GM23338 (cell line): ENCODE results near the gene TSBP1. TPM values are rescaled to one million over a fixed set of nuclear protein-coding genes. Genes with fewer than 3 reads are reported as not detected.

ENCODE experiments used
- ATAC-seq: fragments of 200-7000 bp; cut with Tn5 transposase; 3 replicates; pipeline ENCODE4 v1.9.1; 2020
- DNase-seq: peaks from one replicate; pipeline ENCODE4 v3.0.0-alpha.2; 2015; ENCODE audit warnings: low spot score
- H2AFZ ChIP-seq: fragments of 200-600 bp; sonication (generic); 2 replicates; pipeline ENCODE4 v1.8.0; 2016; ENCODE audit warnings: antibody characterized with exemption, mild to moderate bottlenecking, moderate library complexity
- H3F3A ChIP-seq: fragments of 200-600 bp; sonication (generic); replicated peaks from 2 replicates; pipeline ENCODE4 v1.8.0; 2017; ENCODE audit warnings: antibody characterized with exemption, mixed run types, low read depth
- H3K27ac ChIP-seq: fragments of 200-600 bp; sonication (generic); 2 replicates; pipeline ENCODE4 v1.6.1; 2016; ENCODE audit warnings: low read depth
- H3K27me3 ChIP-seq: fragments of 200-600 bp; sonication (generic); 2 replicates; pipeline ENCODE4 v1.8.0; 2016; ENCODE audit warnings: mild to moderate bottlenecking, mixed run types, moderate library complexity; ENCODE audit not compliant: insufficient read depth
- H3K36me3 ChIP-seq: fragments of 200-600 bp; sonication (generic); 2 replicates; pipeline ENCODE4 v1.8.0; 2016; ENCODE audit warnings: mild to moderate bottlenecking; ENCODE audit not compliant: insufficient read depth
- H3K4me1 ChIP-seq: fragments of 200-600 bp; sonication (generic); 2 replicates; pipeline ENCODE4 v1.8.0; 2016; ENCODE audit warnings: mild to moderate bottlenecking, moderate library complexity; ENCODE audit not compliant: insufficient read depth
- H3K4me2 ChIP-seq: fragments of 200-600 bp; sonication (generic); 2 replicates; pipeline ENCODE4 v1.7.1; 2017; ENCODE audit warnings: mixed run types
- H3K4me3 ChIP-seq: fragments of 200-600 bp; sonication (generic); 2 replicates; pipeline ENCODE4 v1.6.1; 2016; ENCODE audit warnings: mixed run types
- H3K79me2 ChIP-seq: fragments of 200-600 bp; sonication (generic); replicated peaks from 2 replicates; pipeline ENCODE4 v1.8.0; 2017; ENCODE audit warnings: mild to moderate bottlenecking; ENCODE audit not compliant: insufficient read depth
- H3K9me2 ChIP-seq: fragments of 200-600 bp; sonication (generic); 2 replicates; pipeline ENCODE4 v1.8.0; 2017; ENCODE audit not compliant: insufficient read depth
- H4K20me1 ChIP-seq: fragments of 200-600 bp; sonication (generic); replicated peaks from 2 replicates; pipeline ENCODE4 v1.8.0; 2017; ENCODE audit warnings: mild to moderate bottlenecking; ENCODE audit not compliant: insufficient read depth
- H3K27ac Mint-ChIP-seq: 2 replicates; pipeline ENCODE4 v1.8.0; 2020; ENCODE audit warnings: inconsistent platforms, mild to moderate bottlenecking, moderate library complexity, mixed read lengths
- H3K27me3 Mint-ChIP-seq: 3 replicates; pipeline ENCODE4 v1.8.0; 2022; ENCODE audit warnings: low read depth, mild to moderate bottlenecking, moderate library complexity, mixed read lengths, inconsistent platforms; ENCODE audit not compliant: insufficient read depth, poor library complexity
- H3K36me3 Mint-ChIP-seq: 3 replicates; pipeline ENCODE4 v1.8.0; 2021; ENCODE audit warnings: low read depth, mild to moderate bottlenecking, inconsistent platforms, moderate library complexity, mixed read lengths
- H3K4me1 Mint-ChIP-seq: 3 replicates; pipeline ENCODE4 v1.8.0; 2020; ENCODE audit warnings: mild to moderate bottlenecking, inconsistent platforms, mixed read lengths
- H3K4me3 Mint-ChIP-seq: 3 replicates; pipeline ENCODE4 v1.8.0; 2021; ENCODE audit warnings: moderate library complexity, mild to moderate bottlenecking, inconsistent platforms, mixed read lengths
- H3K9me3 Mint-ChIP-seq: 3 replicates; pipeline ENCODE4 v1.8.0; 2020; ENCODE audit warnings: moderate library complexity, mild to moderate bottlenecking, inconsistent platforms, mixed read lengths
- EZH2 ChIP-seq: fragments of 200-600 bp; sonication (generic); IDR thresholded peaks from one replicate; pipeline ENCODE4 v1.8.0; 2017; ENCODE audit warnings: antibody characterized with exemption, mild to moderate bottlenecking, low read depth; ENCODE audit not compliant: unreplicated experiment
- EZH2phosphoT487 ChIP-seq: fragments of 200-600 bp; sonication (generic); IDR thresholded peaks from one replicate; pipeline ENCODE4 v1.8.1; 2018; ENCODE audit warnings: antibody characterized with exemption; ENCODE audit not compliant: unreplicated experiment
- NANOG ChIP-seq: IDR thresholded peaks from 2 replicates; pipeline ENCODE4 v1.6.1; 2016; ENCODE audit warnings: antibody characterized with exemption, borderline replicate concordance
- POLR2AphosphoS5 ChIP-seq: IDR thresholded peaks from 2 replicates; pipeline ENCODE4 v1.6.1; 2016; ENCODE audit warnings: antibody characterized with exemption, low read depth
- ZNF114 ChIP-seq: fragments of 250-450 bp; sonication (Bioruptor Pico); IDR thresholded peaks from 2 replicates; pipeline ENCODE4 v1.5.0; 2020; ENCODE audit warnings: mild to moderate bottlenecking, moderate library complexity
- ZNF331 ChIP-seq: fragments of 250-450 bp; sonication (Bioruptor Pico); IDR thresholded peaks from 2 replicates; pipeline ENCODE4 v1.5.0; 2020; ENCODE audit warnings: low read depth, mild to moderate bottlenecking, moderate library complexity
- polyA plus RNA-seq: library from polyadenylated mRNA; unstranded; fragments of >200 nt; fragmentation: Nextera tagmentation; extraction: Ambion mirVana; gene quantifications from 2 replicates; pipeline ENCODE4 v1.2.1, GENCODE V29; 2016
- total RNA-seq: library from RNA; depleted of rRNA; stranded (reverse); fragments of >200 nt; shearing (Covaris generic); gene quantifications from 2 replicates; pipeline ENCODE4 v1.2.3, GENCODE V29; 2014
- TF ChIP-seq, protein P1 (sequence below): fragments of 250-450 bp; sonication (Bioruptor Pico); IDR thresholded peaks from 2 replicates; pipeline ENCODE4 v1.5.0; 2020; ENCODE audit warnings: mild to moderate bottlenecking, moderate library complexity
- TF ChIP-seq, protein P2 (sequence below): IDR thresholded peaks from 2 replicates; pipeline ENCODE4 v1.6.1; 2016; ENCODE audit warnings: antibody characterized with exemption

Gene TSBP1
- total and polyA plus RNA-seq, 2 experiments from 2014 or later, result 0.15 TPM; not detected in 1

DNA sequence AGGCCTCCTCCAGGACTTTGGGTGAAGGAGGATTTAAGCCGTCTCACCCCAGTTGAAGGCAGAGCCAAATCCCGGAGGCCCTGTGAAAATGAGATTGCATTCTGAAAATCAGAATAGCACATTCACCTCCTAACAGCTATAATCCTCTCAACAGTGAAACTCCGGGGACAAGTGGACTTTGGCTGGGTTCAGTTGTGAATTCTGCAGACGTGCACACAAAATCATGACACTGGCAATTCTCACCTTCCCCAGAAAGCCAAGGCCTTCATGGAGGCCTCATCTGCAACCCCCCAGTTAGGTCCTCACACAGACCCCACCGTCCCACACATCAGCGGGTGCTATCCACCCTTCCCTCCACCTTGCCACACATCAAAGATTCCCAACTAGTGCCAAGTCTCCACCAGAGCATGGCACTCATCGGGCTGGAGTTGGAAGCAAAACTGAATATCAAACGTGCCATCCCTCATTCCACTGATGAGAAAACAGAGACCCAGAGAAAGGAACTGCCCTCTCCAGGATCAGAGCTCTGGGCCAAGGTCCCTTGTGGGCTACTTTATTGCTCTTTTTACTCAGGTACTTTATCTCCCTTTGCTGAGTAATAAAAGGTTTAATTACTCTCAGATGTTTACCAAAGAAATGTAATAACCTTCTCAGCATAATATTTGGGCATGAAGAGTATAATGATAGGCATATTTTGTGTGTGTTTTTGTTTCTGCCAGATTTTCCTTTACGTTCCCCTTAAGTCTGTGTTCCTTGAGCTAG is 40.0 kb upstream of the TSBP1 start:
- ATAC-seq (no peak), DNase-seq (no peak)
- no peak overlapping the region for H2AFZ ChIP-seq
- no peaks in the 10 kb centered on the region for H3K9me2 ChIP-seq
- H3K36me3 ChIP-seq, result no peaks in the 10 kb centered on the region
- Mint-ChIP-seq H3K27me3 (peaks cover 11% of the 10 kb centered on the region), H3K9me3 (no peaks in the 10 kb centered on the region; the same call in 2 of the 3 replicates), H3K4me3 (no peak overlapping the region), H3K36me3 (no peaks in the 10 kb centered on the region), H3K27ac (no peak overlapping the region), H3K4me1 (peaks cover 9% of the 10 kb centered on the region)
- no peaks in the 10 kb centered on the region for H3F3A ChIP-seq
- no peaks in the 10 kb centered on the region for H3K4me1 ChIP-seq
- no peak overlapping the region for H3K4me2 ChIP-seq
- H3K79me2 ChIP-seq, result no peaks in the 10 kb centered on the region
- no peaks in the 10 kb centered on the region for H4K20me1 ChIP-seq
- TF ChIP-seq, protein P1, sequence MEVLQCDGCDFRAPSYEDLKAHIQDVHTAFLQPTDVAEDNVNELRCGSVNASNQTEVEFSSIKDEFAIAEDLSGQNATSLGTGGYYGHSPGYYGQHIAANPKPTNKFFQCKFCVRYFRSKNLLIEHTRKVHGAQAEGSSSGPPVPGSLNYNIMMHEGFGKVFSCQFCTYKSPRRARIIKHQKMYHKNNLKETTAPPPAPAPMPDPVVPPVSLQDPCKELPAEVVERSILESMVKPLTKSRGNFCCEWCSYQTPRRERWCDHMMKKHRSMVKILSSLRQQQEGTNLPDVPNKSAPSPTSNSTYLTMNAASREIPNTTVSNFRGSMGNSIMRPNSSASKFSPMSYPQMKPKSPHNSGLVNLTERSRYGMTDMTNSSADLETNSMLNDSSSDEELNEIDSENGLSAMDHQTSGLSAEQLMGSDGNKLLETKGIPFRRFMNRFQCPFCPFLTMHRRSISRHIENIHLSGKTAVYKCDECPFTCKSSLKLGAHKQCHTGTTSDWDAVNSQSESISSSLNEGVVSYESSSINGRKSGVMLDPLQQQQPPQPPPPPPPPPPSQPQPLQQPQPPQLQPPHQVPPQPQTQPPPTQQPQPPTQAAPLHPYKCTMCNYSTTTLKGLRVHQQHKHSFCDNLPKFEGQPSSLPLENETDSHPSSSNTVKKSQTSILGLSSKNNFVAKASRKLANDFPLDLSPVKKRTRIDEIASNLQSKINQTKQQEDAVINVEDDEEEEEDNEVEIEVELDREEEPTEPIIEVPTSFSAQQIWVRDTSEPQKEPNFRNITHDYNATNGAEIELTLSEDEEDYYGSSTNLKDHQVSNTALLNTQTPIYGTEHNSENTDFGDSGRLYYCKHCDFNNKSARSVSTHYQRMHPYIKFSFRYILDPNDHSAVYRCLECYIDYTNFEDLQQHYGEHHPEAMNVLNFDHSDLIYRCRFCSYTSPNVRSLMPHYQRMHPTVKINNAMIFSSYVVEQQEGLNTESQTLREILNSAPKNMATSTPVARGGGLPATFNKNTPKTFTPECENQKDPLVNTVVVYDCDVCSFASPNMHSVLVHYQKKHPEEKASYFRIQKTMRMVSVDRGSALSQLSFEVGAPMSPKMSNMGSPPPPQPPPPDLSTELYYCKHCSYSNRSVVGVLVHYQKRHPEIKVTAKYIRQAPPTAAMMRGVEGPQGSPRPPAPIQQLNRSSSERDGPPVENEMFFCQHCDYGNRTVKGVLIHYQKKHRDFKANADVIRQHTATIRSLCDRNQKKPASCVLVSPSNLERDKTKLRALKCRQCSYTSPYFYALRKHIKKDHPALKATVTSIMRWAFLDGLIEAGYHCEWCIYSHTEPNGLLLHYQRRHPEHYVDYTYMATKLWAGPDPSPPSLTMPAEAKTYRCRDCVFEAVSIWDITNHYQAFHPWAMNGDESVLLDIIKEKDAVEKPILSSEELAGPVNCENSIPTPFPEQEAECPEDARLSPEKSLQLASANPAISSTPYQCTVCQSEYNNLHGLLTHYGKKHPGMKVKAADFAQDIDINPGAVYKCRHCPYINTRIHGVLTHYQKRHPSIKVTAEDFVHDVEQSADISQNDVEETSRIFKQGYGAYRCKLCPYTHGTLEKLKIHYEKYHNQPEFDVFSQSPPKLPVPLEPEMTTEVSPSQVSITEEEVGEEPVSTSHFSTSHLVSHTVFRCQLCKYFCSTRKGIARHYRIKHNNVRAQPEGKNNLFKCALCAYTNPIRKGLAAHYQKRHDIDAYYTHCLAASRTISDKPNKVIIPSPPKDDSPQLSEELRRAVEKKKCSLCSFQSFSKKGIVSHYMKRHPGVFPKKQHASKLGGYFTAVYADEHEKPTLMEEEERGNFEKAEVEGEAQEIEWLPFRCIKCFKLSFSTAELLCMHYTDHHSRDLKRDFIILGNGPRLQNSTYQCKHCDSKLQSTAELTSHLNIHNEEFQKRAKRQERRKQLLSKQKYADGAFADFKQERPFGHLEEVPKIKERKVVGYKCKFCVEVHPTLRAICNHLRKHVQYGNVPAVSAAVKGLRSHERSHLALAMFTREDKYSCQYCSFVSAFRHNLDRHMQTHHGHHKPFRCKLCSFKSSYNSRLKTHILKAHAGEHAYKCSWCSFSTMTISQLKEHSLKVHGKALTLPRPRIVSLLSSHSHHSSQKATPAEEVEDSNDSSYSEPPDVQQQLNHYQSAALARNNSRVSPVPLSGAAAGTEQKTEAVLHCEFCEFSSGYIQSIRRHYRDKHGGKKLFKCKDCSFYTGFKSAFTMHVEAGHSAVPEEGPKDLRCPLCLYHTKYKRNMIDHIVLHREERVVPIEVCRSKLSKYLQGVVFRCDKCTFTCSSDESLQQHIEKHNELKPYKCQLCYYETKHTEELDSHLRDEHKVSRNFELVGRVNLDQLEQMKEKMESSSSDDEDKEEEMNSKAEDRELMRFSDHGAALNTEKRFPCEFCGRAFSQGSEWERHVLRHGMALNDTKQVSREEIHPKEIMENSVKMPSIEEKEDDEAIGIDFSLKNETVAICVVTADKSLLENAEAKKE (CRISPR knock-in tag), result no peak
- TF ChIP-seq POLR2AphosphoS5, result no peak
- H3K27me3 ChIP-seq, result peaks cover 11% of the 10 kb centered on the region
- no peak overlapping the region for H3K4me3 ChIP-seq
- no peak overlapping the region for H3K27ac ChIP-seq

DNA sequence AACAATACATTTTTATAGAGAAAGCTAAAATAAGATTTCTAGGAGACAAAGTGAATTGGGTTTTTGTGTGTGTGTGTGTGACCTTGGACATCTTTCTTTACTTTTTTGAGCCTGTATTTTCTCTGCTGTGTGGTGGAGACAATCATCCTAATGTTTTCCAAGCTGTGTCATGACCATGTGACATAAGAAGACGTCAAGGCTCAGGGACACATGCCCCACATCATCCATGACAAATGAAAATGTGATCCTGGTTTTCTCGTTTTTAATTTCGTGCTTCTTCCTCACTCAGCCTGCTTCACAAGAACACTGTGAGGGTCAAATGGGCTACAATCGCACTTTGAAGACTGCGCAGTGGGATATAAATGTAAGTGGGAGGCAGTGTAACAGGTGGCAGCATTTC is 39.2 kb upstream of the TSBP1 start:
- ATAC-seq (no peak), DNase-seq (no peak)
- Mint-ChIP-seq H3K9me3 (no peaks in the 10 kb centered on the region; the same call in 2 of the 3 replicates), H3K36me3 (no peaks in the 10 kb centered on the region), H3K27ac (no peak overlapping the region), H3K4me3 (no peak overlapping the region), H3K27me3 (peaks cover 11% of the 10 kb centered on the region), H3K4me1 (peaks cover 9% of the 10 kb centered on the region)
- Histone ChIP-seq H2AFZ (no peak overlapping the region), H3K4me3 (no peak overlapping the region), H3K4me1 (no peaks in the 10 kb centered on the region), H3K27me3 (peaks cover 11% of the 10 kb centered on the region), H3K27ac (no peak overlapping the region), H3F3A (no peaks in the 10 kb centered on the region), H3K4me2 (no peak overlapping the region), H3K9me2 (no peaks in the 10 kb centered on the region), H3K79me2 (no peaks in the 10 kb centered on the region), H4K20me1 (no peaks in the 10 kb centered on the region), H3K36me3 (no peaks in the 10 kb centered on the region)
- TF ChIP-seq EZH2phosphoT487 (no peak), EZH2 (no peak), POLR2AphosphoS5 (no peak), ZNF114 (CRISPR knock-in tag) (no peak), NANOG (no peak), ZNF331 (CRISPR knock-in tag) (no peak)
- TF ChIP-seq, protein P2, sequence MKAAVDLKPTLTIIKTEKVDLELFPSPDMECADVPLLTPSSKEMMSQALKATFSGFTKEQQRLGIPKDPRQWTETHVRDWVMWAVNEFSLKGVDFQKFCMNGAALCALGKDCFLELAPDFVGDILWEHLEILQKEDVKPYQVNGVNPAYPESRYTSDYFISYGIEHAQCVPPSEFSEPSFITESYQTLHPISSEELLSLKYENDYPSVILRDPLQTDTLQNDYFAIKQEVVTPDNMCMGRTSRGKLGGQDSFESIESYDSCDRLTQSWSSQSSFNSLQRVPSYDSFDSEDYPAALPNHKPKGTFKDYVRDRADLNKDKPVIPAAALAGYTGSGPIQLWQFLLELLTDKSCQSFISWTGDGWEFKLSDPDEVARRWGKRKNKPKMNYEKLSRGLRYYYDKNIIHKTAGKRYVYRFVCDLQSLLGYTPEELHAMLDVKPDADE, result no peak
